Caco-2 (cell line): Measurements from ENCODE around the gene SNX24. TPM values are rescaled to one million over a fixed set of nuclear protein-coding genes. Genes with fewer than 3 reads are reported as not detected.
A peak's percentile ranks its signal among the peaks of the same experiment; 100 is the strongest.
"Not testable (repeated sequence)": the region's sequence is repeated elsewhere in the genome, so short reads cannot be mapped to it uniquely, and the experiment has no call there.

Source experiments
- BruUV-seq: library from RNA; stranded (reverse); fragments of 400-500 nt; replicated peaks from 2 replicates; lab custom pipeline; 2021; lab: Mats Ljungman, UMichigan
- CTCF ChIA-PET: fragments of 300-600 bp; sonication (Branson Sonifier 250); formaldehyde crosslinking; loops from one replicate; lab custom pipeline; 2022; ENCODE audit warnings: antibody characterized with exemption; lab: Charles Lee
- POLR2A ChIA-PET: fragments of 300-600 bp; sonication (Branson Sonifier 250); formaldehyde crosslinking; loops from one replicate; lab custom pipeline; 2022; ENCODE audit warnings: antibody characterized with exemption; lab: Charles Lee
- DNase-seq, 2 experiments: peaks; one replicate each; pipeline versions ENCODE4 v3.0.0 to v3.0.0-alpha.2; 2020 to 2022
- H3K27me3 ChIP-seq: replicated peaks from 2 replicates; pipeline ENCODE4 v1.6.0; 2011; ENCODE audit warnings: low read length; ENCODE audit not compliant: control insufficient read depth, insufficient read depth
- H3K36me3 ChIP-seq: 2 replicates; pipeline ENCODE4 v1.5.1; 2011; ENCODE audit warnings: low read length; ENCODE audit not compliant: control insufficient read depth, insufficient read depth
- H3K4me1 ChIP-seq: fragments of 250-450 bp; sonication (Bioruptor Pico); 2 replicates; pipeline ENCODE4 v1.5.1; 2020; ENCODE audit warnings: mild to moderate bottlenecking
- H3K4me3 ChIP-seq: 2 replicates; pipeline ENCODE4 v1.5.1; 2011; ENCODE audit warnings: low read depth, mild to moderate bottlenecking, control low read depth, low read length
- H3K9me3 ChIP-seq: fragments of 250-450 bp; sonication (Bioruptor Pico); 2 replicates; pipeline ENCODE4 v1.5.1; 2020; ENCODE audit warnings: mild to moderate bottlenecking, moderate library complexity
- H3K27ac Mint-ChIP-seq: one replicate; pipeline ENCODE4 v1.8.0; 2022; ENCODE audit warnings: mixed read lengths; ENCODE audit not compliant: unreplicated experiment
- H3K27me3 Mint-ChIP-seq: one replicate; pipeline ENCODE4 v1.8.0; 2022; ENCODE audit warnings: mixed read lengths; ENCODE audit not compliant: insufficient read depth, unreplicated experiment
- H3K36me3 Mint-ChIP-seq: one replicate; pipeline ENCODE4 v1.8.0; 2022; ENCODE audit warnings: mild to moderate bottlenecking, mixed read lengths; ENCODE audit not compliant: insufficient read depth, unreplicated experiment
- H3K4me1 Mint-ChIP-seq: one replicate; pipeline ENCODE4 v1.8.0; 2022; ENCODE audit warnings: low read depth, mixed read lengths; ENCODE audit not compliant: unreplicated experiment
- H3K4me3 Mint-ChIP-seq: one replicate; pipeline ENCODE4 v1.8.0; 2022; ENCODE audit warnings: mild to moderate bottlenecking, moderate library complexity, mixed read lengths; ENCODE audit not compliant: unreplicated experiment
- H3K9me3 Mint-ChIP-seq: one replicate; pipeline ENCODE4 v1.8.0; 2022; ENCODE audit warnings: mixed read lengths; ENCODE audit not compliant: unreplicated experiment
- CTCF ChIP-seq, 2 experiments: fragments of 200-600 bp in 1 of 2; IDR thresholded peaks; 1 replicate in 1 of 2; 2 replicates in 1 of 2; pipeline versions ENCODE4 v1.5.1 to v1.8.0; 2011 to 2022; ENCODE audit warnings: antibody characterized with exemption in 1 of 2, control low read depth in 1 of 2, inconsistent platforms in 1 of 2, low read depth in 1 of 2, low read length in 1 of 2, mild to moderate bottlenecking in 1 of 2, moderate library complexity in 1 of 2; ENCODE audit not compliant: insufficient read depth in 1 of 2, severe bottlenecking in 1 of 2, unreplicated experiment in 1 of 2
- intact Hi-C: fragments of 100-400 bp; cut with micrococcal nuclease; formaldehyde crosslinking; loops from one replicate; pipeline ENCODE4 v1.10.0; 2022; ENCODE audit not compliant: unreplicated experiment
- total RNA-seq: library from RNA; stranded (reverse); gene quantifications from 2 replicates; pipeline ENCODE4 v1.2.3, GENCODE V29; 2022

The SNX24 gene
- total RNA-seq, 1 experiment from 2014 or later = 38.4 TPM

GRCh38 chr5:122908108-122908507, 62.7 kb downstream of the SNX24 start:
- Histone ChIP-seq H3K9me3 (no peaks in the 10 kb centered on the region), H3K4me3 (no peak overlapping the region), H3K4me1 (peaks cover 32% of the 10 kb centered on the region), H3K27me3 (no peaks in the 10 kb centered on the region), H3K36me3 (no peaks in the 10 kb centered on the region)
- Mint-ChIP-seq H3K4me1 (peaks cover 25% of the 10 kb centered on the region), H3K27ac (peak overlapping the region; percentile 75), H3K9me3 (no peaks in the 10 kb centered on the region), H3K27me3 (no peaks in the 10 kb centered on the region), H3K36me3 (no peaks in the 10 kb centered on the region), H3K4me3 (no peak overlapping the region)
- POLR2A ChIA-PET = no interaction called here
- intact Hi-C loops = loop anchor here (2.0 to 10.0 kb wide), 2 partner anchors 63 to 707 kb away; partner anchors contain the start of gene SNX24
- TF ChIP-seq CTCF (IDR thresholded peaks at IDR 0.05; ENCODE audit: insufficient read depth in 1 of 2, low read depth in 1 of 2, low read length in 1 of 2, severe bottlenecking in 1 of 2, unreplicated experiment in 1 of 2) = no peak
- BruUV-seq = no TSS peak
- CTCF ChIA-PET = no interaction called here
- no peak for DNase-seq

- intact Hi-C loops = loop anchor here (2.0 to 10.0 kb wide), 2 partner anchors 64 to 706 kb away; partner anchors contain the start of gene SNX24
- BruUV-seq = no TSS peak
- peaks cover 25% of the 10 kb centered on the region for H3K4me1 Mint-ChIP-seq
- no peak overlapping the region for H3K27ac Mint-ChIP-seq
- H3K4me3 Mint-ChIP-seq = no peak overlapping the region
- no peaks in the 10 kb centered on the region for H3K27me3 Mint-ChIP-seq
- Histone ChIP-seq H3K36me3 (no peaks in the 10 kb centered on the region), H3K27me3 (no peaks in the 10 kb centered on the region), H3K9me3 (no peaks in the 10 kb centered on the region), H3K4me1 (peaks cover 32% of the 10 kb centered on the region), H3K4me3 (no peak overlapping the region)
- peak in 1 of 2 experiments; percentile 8 for TF ChIP-seq CTCF (IDR thresholded peaks at IDR 0.05; ENCODE audit: insufficient read depth in 1 of 2, low read depth in 1 of 2, low read length in 1 of 2, severe bottlenecking in 1 of 2, unreplicated experiment in 1 of 2)
- CTCF ChIA-PET = no interaction called here
- no peaks in the 10 kb centered on the region for H3K36me3 Mint-ChIP-seq
- POLR2A ChIA-PET = no interaction called here
- H3K9me3 Mint-ChIP-seq = no peaks in the 10 kb centered on the region
- DNase-seq = peak in 1 of 2 experiments; percentile 13
Measured at GRCh38 chr5:122908662-122909061, 63.2 kb downstream of the SNX24 start.

GRCh38 chr5:122909470-122910100, 64.2 kb downstream of the SNX24 start:
- H3K36me3 ChIP-seq = no peaks in the 10 kb centered on the region
- Mint-ChIP-seq H3K36me3 (no peaks in the 10 kb centered on the region), H3K4me1 (peaks cover 25% of the 10 kb centered on the region), H3K27me3 (no peaks in the 10 kb centered on the region), H3K27ac (no peak overlapping the region), H3K9me3 (no peaks in the 10 kb centered on the region), H3K4me3 (no peak overlapping the region)
- H3K9me3 ChIP-seq = no peaks in the 10 kb centered on the region
- POLR2A ChIA-PET = no interaction called here
- no TSS peak for BruUV-seq
- H3K27me3 ChIP-seq = no peaks in the 10 kb centered on the region
- CTCF ChIA-PET = no interaction called here
- no peak for TF ChIP-seq CTCF (IDR thresholded peaks at IDR 0.05; ENCODE audit: insufficient read depth in 1 of 2, low read depth in 1 of 2, low read length in 1 of 2, severe bottlenecking in 1 of 2, unreplicated experiment in 1 of 2)
- H3K4me3 ChIP-seq = no peak overlapping the region
- intact Hi-C loops = loop anchor here (2.0 to 10.0 kb wide), 2 partner anchors 65 to 705 kb away; partner anchors contain the start of gene SNX24
- DNase-seq = no peak
- peaks cover 32% of the 10 kb centered on the region for H3K4me1 ChIP-seq

GRCh38 chr5:122913436-122913835, 68.0 kb downstream of the SNX24 start:
- H3K4me3 Mint-ChIP-seq, BruUV-seq, DNase-seq, H3K36me3 ChIP-seq, H3K9me3 Mint-ChIP-seq, H3K9me3 ChIP-seq, H3K27me3 ChIP-seq, POLR2A ChIA-PET, H3K27me3 Mint-ChIP-seq, CTCF ChIA-PET, intact Hi-C loops, H3K4me3 ChIP-seq, H3K27ac Mint-ChIP-seq, H3K36me3 Mint-ChIP-seq, H3K4me1 ChIP-seq: not testable (repeated sequence)
- H3K4me1 Mint-ChIP-seq = peaks cover 26% of the 10 kb centered on the region
